ENCODE results near the gene EML6.

GRCh38 chr2:54772110-54772509, 48.6 kb downstream of the EML6 start:
- no peak for TF ChIP-seq POLR2AphosphoS5 (IDR thresholded peaks at IDR 0.05; ENCODE audit: borderline replicate concordance, low read depth, low read length)
- TF ChIP-seq EZH2 (IDR thresholded peaks at IDR 0.05): no peak
- no peak for TF ChIP-seq FOXP2 (optimal IDR thresholded peaks at IDR 0.05; ENCODE audit: control extremely low read depth, extremely low read length, insufficient read depth)

Measured in SK-N-MC (cell line).